ENCODE measurements around the gene UBE2E1. TPM values are rescaled to one million over a fixed set of nuclear protein-coding genes. Genes with fewer than 3 reads are reported as not detected.

Gene UBE2E1
- total RNA-seq, 1 experiment from 2014 or later = 80.3 TPM

GRCh38 chr3:23820888-23821287, 15.1 kb downstream of the UBE2E1 start:
- no peak for DNase-seq (ENCODE audit: low read depth)

GRCh38 chr3:23821858-23822257, 16.1 kb downstream of the UBE2E1 start:
- no peak for DNase-seq (ENCODE audit: low read depth)

GRCh38 chr3:23822559-23822958, 16.8 kb downstream of the UBE2E1 start:
- DNase-seq (ENCODE audit: low read depth) = no peak

GRCh38 chr3:23823620-23824019, 17.9 kb downstream of the UBE2E1 start:
- DNase-seq (ENCODE audit: low read depth) = no peak

- DNase-seq (ENCODE audit: low read depth) = no peak
Observed at GRCh38 chr3:23824699-23825444, 19.1 kb downstream of the UBE2E1 start.

- no peak for DNase-seq (ENCODE audit: low read depth)
Observed at GRCh38 chr3:23825802-23826201, 20.0 kb downstream of the UBE2E1 start.

GRCh38 chr3:23826382-23827064, 20.8 kb downstream of the UBE2E1 start:
- DNase-seq (ENCODE audit: low read depth) = no peak

- DNase-seq (ENCODE audit: low read depth) = no peak
Observed at GRCh38 chr3:23829242-23829934, 23.6 kb downstream of the UBE2E1 start.

GRCh38 chr3:23830869-23831484, 25.2 kb downstream of the UBE2E1 start:
- DNase-seq (ENCODE audit: low read depth) = no peak

GRCh38 chr3:23831517-23832394, 26.0 kb downstream of the UBE2E1 start:
- DNase-seq (ENCODE audit: low read depth) = no peak

GRCh38 chr3:23832523-23832922, 26.8 kb downstream of the UBE2E1 start:
- DNase-seq (ENCODE audit: low read depth) = peak; percentile 10

GRCh38 chr3:23834082-23834870, 28.5 kb downstream of the UBE2E1 start:
- DNase-seq (ENCODE audit: low read depth) = no peak

- no peak for DNase-seq (ENCODE audit: low read depth)
Observed at GRCh38 chr3:23835087-23835486, 29.3 kb downstream of the UBE2E1 start.

- no peak for DNase-seq (ENCODE audit: low read depth)
Observed at GRCh38 chr3:23835802-23836201, 30.0 kb downstream of the UBE2E1 start.

- DNase-seq (ENCODE audit: low read depth) = no peak
Observed at GRCh38 chr3:23836536-23837230, 30.9 kb downstream of the UBE2E1 start.

- DNase-seq (ENCODE audit: low read depth) = no peak
Observed at GRCh38 chr3:23837286-23837685, 31.5 kb downstream of the UBE2E1 start.

GRCh38 chr3:23837691-23838090, 31.9 kb downstream of the UBE2E1 start:
- no peak for DNase-seq (ENCODE audit: low read depth)

- no peak for DNase-seq (ENCODE audit: low read depth)
Observed at GRCh38 chr3:23840521-23840920, 34.8 kb downstream of the UBE2E1 start.

GRCh38 chr3:23843869-23844268, 38.1 kb downstream of the UBE2E1 start:
- no peak for DNase-seq (ENCODE audit: low read depth)
